ENCODE measurements around the gene SLC4A2.
"Not testable (repeated sequence)": the region's sequence is repeated elsewhere in the genome, so short reads cannot be mapped to it uniquely, and the experiment has no call there.

The SLC4A2 gene

DNA sequence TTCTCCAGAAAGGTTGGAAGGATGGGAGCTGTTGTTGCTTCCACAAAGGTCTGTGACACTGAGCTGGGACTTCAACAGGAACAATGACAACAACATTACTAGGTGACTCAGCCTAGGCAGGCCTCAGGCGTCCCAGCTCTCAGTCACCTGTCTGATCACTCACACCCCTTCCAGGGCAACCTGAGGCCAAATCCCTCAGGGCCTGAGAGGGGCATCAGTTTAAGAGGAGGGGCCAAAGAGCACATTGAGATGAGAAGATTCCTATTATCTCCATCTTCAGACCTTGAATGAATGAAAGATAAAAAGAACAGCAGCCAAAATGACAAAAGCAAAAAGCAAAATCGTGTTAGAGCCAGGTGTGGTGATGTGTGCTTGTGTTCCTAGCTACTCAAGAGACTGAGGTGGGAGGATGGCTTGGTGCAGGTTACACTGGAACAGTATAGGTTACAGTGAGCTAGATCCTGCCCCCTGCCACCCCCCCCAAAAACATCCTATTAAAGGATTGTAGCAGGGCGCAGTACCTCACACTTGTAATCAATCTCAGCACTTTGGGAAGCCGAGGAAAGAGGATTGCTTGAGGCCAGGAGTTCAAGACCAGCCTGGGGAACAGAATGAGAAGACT is 34.8 kb upstream of the SLC4A2 start, which contains the start of gene ATG9B:
Gene ATG9B (minus strand): TSS at position 60 of the 622 bp plus-strand sequence. CDS start 71 bp downstream, outside the sequence.
- Histone ChIP-seq H3K4me1 (ENCODE audit: control insufficient read depth in 5 of 5, insufficient read depth in 5 of 5, low read length in 5 of 5) (peaks cover 0 to 16% (median 9%) of the 10 kb centered on the region in 5 donors), H3K9me3 (ENCODE audit: control insufficient read depth in 5 of 5, low read length in 5 of 5) (no peaks in the 10 kb centered on the region), H3K9ac (ENCODE audit: low read length in 5 of 5) (peak within 1 kb of the TSS in 1 of 5 donors; percentile 30), H3K27me3 (ENCODE audit: control insufficient read depth in 5 of 5, insufficient read depth in 4 of 5, low read length in 5 of 5) (peaks cover 11 to 23% (median 17%) of the 10 kb centered on the region in 5 donors), H3K36me3 (ENCODE audit: control insufficient read depth in 5 of 5, insufficient read depth in 5 of 5, low read length in 5 of 5) (no peaks in the 10 kb centered on the region), H3K27ac (ENCODE audit: low read depth, low read length) (no peak within 1 kb of the TSS), H3K4me3 (ENCODE audit: low read depth in 1 of 5, low read length in 5 of 5) (no peak within 1 kb of the TSS)

DNA sequence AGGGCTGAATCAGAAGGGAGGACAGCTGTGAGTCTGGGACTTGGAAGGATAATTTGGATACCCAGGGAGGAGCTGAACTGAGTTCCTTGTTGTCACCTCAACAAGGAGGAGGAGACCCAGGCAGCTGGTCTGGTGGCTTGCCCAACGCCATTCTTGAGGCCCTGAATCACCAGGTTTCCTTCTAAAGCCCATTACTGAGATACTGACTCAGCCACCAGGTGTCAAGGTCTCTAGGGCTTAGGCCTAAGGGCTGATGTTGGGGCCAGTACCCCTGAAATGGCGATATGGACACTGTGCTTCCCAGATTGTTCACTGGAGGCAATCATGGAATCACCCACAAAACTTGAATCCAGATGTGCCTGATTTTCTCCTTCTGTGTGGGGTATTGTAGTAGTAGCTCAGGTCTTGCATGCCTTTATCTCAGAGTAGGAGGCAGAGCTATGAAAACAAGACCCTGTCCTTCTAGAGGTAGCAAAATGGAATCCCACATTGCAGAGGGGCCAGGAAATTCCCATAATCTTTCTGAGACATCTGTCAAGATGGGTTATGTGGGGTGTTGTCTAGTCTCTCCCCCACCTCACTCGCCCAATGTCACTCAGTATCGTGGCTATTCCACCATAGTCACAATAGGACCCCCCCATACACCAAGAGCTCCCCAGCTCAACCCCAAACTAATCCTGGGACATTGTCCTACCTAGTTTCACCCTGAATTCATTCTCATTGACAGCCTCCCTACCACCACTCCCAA is 33.3 kb upstream of the SLC4A2 start:
- H3K36me3 ChIP-seq (ENCODE audit: control insufficient read depth in 5 of 5, insufficient read depth in 5 of 5, low read length in 5 of 5): peaks cover 0 to 3% (median 0%) of the 10 kb centered on the region in 5 donors
- H3K9me3 ChIP-seq (ENCODE audit: control insufficient read depth in 5 of 5, low read length in 5 of 5): no peaks in the 10 kb centered on the region
- H3K27ac ChIP-seq (ENCODE audit: low read depth, low read length): no peak overlapping the region
- H3K27me3 ChIP-seq (ENCODE audit: control insufficient read depth in 5 of 5, insufficient read depth in 4 of 5, low read length in 5 of 5): peaks cover 0 to 8% (median 2%) of the 10 kb centered on the region in 5 donors
- no peak overlapping the region for H3K9ac ChIP-seq (ENCODE audit: low read length in 5 of 5)
- peaks cover 0 to 19% (median 12%) of the 10 kb centered on the region in 5 donors for H3K4me1 ChIP-seq (ENCODE audit: control insufficient read depth in 5 of 5, insufficient read depth in 5 of 5, low read length in 5 of 5)
- H3K4me3 ChIP-seq (ENCODE audit: low read depth in 1 of 5, low read length in 5 of 5): no peak overlapping the region

DNA sequence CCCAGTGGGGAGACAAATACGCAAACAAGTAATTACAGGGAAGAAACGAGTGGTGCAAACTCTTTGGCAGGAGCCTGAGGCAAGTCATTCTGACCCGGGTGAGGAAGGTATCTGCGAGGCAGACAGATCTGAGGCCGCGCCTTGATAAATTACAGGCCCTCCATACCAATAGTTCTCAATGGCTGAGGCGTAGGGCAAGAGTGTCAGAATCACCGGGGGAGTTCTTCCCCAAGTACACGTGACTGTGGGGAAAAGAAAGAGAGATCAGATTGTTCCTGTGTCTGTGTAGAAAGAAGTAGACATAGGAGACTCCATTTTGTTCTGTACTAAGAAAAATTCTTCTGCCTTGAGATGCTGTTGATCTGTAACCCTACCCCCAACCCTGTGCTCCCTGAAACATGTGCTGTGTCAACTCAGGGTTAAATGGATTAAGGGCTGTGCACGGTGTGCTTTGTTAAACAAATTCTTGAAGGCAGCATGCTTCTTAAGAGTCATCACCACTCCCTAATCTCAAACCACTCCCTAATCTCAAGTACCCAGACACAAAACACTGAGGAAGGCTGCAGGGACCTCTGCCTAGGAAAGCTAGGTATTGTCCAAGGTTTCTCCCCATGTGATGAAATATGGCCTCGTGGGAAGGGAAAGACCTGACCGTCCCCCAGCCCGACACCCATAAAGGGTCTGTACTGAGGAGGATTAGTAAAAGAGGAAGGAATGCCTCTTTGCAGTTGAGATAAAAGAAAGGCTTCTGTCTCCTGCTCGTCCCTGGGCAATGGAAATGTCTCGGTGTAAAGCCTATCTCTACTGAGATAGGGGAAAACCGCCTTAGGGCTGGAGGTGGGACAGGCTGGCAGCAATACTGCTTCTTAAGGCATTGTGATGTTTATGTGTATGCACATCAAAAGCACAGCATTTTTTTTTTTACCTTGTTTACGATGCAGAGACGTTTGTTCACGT is 32.3 kb upstream of the SLC4A2 start:
- not testable (repeated sequence) for H3K27me3 ChIP-seq (ENCODE audit: control insufficient read depth in 5 of 5, insufficient read depth in 4 of 5, low read length in 5 of 5); H3K9ac ChIP-seq (ENCODE audit: low read length in 5 of 5); H3K9me3 ChIP-seq (ENCODE audit: control insufficient read depth in 5 of 5, low read length in 5 of 5); H3K27ac ChIP-seq (ENCODE audit: low read depth, low read length)
- H3K4me3 ChIP-seq (ENCODE audit: low read depth in 1 of 5, low read length in 5 of 5): peak overlapping the region in 3 of 5 donors; percentile 84 to 93 (median 90)
- H3K4me1 ChIP-seq (ENCODE audit: control insufficient read depth in 5 of 5, insufficient read depth in 5 of 5, low read length in 5 of 5): peaks cover 0 to 19% (median 12%) of the 10 kb centered on the region in 5 donors
- H3K36me3 ChIP-seq (ENCODE audit: control insufficient read depth in 5 of 5, insufficient read depth in 5 of 5, low read length in 5 of 5): peaks cover 0 to 11% (median 0%) of the 10 kb centered on the region in 5 donors

DNA sequence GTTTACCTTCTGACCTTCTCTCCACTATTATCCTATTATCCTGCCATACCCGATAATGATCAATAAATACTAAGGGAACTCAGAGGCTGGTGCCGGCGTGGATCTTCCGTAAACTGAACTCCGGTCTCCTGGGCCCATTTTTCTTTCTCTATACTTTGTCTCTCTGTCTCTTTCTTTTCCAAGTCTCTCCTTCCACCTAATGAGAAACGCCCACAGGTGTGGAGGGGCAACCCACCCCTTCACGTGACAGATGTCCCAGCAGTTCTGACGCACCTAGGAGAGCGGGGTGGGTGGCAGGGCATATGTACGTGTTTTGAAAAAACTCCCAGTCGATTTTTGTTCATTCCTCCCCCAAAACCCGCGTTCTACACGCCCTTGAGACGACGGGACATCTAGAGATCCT is 31.7 kb upstream of the SLC4A2 start:
- Histone ChIP-seq H3K36me3 (ENCODE audit: control insufficient read depth in 5 of 5, insufficient read depth in 5 of 5, low read length in 5 of 5) (peaks cover 0 to 15% (median under 1%) of the 10 kb centered on the region in 5 donors), H3K9ac (ENCODE audit: low read length in 5 of 5) (peak overlapping the region in 2 of 5 donors; percentile 33 to 54), H3K4me3 (ENCODE audit: low read depth in 1 of 5, low read length in 5 of 5) (peak overlapping the region; percentile 67 to 93 (median 90)), H3K4me1 (ENCODE audit: control insufficient read depth in 5 of 5, insufficient read depth in 5 of 5, low read length in 5 of 5) (peaks cover 0 to 19% (median 12%) of the 10 kb centered on the region in 5 donors)
- H3K27me3 ChIP-seq (ENCODE audit: control insufficient read depth in 5 of 5, insufficient read depth in 4 of 5, low read length in 5 of 5); H3K9me3 ChIP-seq (ENCODE audit: control insufficient read depth in 5 of 5, low read length in 5 of 5); H3K27ac ChIP-seq (ENCODE audit: low read depth, low read length): not testable (repeated sequence)

DNA sequence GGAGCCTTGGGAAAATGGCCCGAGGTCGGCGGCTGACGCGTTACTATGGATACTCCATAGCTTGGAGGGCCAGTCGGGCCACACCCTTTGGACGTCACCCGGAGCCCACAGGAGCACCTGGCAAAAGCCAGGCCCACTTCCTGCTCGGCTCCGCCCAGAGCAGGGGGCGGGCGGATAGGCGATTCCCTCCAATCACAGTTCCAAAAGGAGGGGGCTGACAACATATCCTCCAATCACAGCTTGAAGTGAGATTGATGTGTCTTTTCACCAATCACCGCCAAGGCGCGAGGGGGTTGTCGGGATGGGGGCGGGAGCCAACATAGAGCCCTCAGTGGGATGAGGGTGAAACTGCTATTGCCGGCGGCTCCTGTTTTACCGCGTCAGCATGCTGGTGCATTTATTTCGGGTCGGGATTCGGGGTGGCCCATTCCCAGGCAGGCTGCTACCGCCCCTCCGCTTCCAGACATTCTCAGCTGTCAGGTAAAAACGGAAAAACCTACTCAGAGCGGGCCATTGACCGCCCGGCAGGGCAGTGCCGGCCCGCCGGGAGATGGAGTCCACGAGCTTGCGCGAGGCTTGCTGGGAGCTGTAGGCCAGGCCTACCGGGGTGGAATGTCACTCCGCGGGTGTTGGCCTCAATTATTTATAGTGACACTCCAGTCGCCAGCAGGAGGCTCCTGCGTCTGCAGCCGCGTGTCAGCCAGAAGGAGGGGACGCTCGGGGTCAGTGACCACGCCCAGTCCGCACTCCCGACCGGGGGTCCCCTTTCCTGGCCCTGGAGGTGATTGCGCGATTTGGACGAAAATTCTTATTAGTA is 31.1 kb upstream of the SLC4A2 start, which contains the start of gene ABCB8:
Gene ABCB8 (plus strand): TSS at position 320 of the 817 bp plus-strand sequence. CDS start 66 bp downstream, at position 386.
- Histone ChIP-seq H3K27ac (ENCODE audit: low read depth, low read length) (peak within 1 kb of the TSS; percentile 72), H3K9ac (ENCODE audit: low read length in 5 of 5) (peak within 1 kb of the TSS in 4 of 5 donors; percentile 54 to 78 (median 68))

DNA sequence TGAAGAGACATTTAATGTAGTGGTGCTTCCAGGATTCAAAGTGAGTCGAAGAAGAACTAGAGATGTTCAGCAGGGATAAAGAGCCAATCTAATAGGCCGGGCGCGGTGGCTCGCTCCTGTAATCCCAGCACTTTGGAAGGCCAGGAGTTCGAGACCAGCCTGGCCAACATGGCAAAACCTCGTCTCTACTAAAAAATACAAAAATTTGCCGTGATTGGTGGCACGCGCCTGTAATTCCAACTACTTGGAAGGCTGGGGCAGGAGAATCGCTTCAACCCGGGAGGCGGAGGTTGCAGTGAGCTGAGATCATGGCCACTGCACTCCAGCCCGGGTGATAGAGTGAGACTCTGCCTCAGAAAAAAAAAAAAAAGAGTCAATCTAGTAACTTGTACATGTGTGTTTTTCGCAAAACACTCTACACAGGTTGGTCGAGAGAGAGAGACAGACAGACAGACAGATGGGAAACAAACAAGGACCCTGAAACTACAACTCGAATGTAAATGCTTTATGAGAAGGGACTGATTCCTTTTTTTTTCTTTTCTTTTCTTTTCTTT is 30.4 kb upstream of the SLC4A2 start:
- Histone ChIP-seq H3K4me3 (ENCODE audit: low read depth in 1 of 5, low read length in 5 of 5) (peak overlapping the region; percentile 75 to 93 (median 90)), H3K9ac (ENCODE audit: low read length in 5 of 5) (peak overlapping the region in 4 of 5 donors; percentile 54 to 78 (median 68)), H3K36me3 (ENCODE audit: control insufficient read depth in 5 of 5, insufficient read depth in 5 of 5, low read length in 5 of 5) (peaks cover 0 to 28% (median 7%) of the 10 kb centered on the region in 5 donors), H3K4me1 (ENCODE audit: control insufficient read depth in 5 of 5, insufficient read depth in 5 of 5, low read length in 5 of 5) (peaks cover 0 to 19% (median 12%) of the 10 kb centered on the region in 5 donors), H3K27ac (ENCODE audit: low read depth, low read length) (peak overlapping the region; percentile 72), H3K9me3 (ENCODE audit: control insufficient read depth in 5 of 5, low read length in 5 of 5) (no peaks in the 10 kb centered on the region), H3K27me3 (ENCODE audit: control insufficient read depth in 5 of 5, insufficient read depth in 4 of 5, low read length in 5 of 5) (no peaks in the 10 kb centered on the region)

More for the DNA sequence above, 31.1 kb upstream of the SLC4A2 start, which contains the start of gene ABCB8:
- peaks cover 0 to 5% (median 0%) of the 10 kb centered on the region in 5 donors for H3K27me3 ChIP-seq (ENCODE audit: control insufficient read depth in 5 of 5, insufficient read depth in 4 of 5, low read length in 5 of 5)
- H3K4me3 ChIP-seq (ENCODE audit: low read depth in 1 of 5, low read length in 5 of 5): peak within 1 kb of the TSS; percentile 83 to 93 (median 90)
- H3K9me3 ChIP-seq (ENCODE audit: control insufficient read depth in 5 of 5, low read length in 5 of 5): no peaks in the 10 kb centered on the region
- H3K4me1 ChIP-seq (ENCODE audit: control insufficient read depth in 5 of 5, insufficient read depth in 5 of 5, low read length in 5 of 5): peaks cover 0 to 19% (median 12%) of the 10 kb centered on the region in 5 donors
- peaks cover 0 to 21% (median 6%) of the 10 kb centered on the region in 5 donors for H3K36me3 ChIP-seq (ENCODE audit: control insufficient read depth in 5 of 5, insufficient read depth in 5 of 5, low read length in 5 of 5)

DNA sequence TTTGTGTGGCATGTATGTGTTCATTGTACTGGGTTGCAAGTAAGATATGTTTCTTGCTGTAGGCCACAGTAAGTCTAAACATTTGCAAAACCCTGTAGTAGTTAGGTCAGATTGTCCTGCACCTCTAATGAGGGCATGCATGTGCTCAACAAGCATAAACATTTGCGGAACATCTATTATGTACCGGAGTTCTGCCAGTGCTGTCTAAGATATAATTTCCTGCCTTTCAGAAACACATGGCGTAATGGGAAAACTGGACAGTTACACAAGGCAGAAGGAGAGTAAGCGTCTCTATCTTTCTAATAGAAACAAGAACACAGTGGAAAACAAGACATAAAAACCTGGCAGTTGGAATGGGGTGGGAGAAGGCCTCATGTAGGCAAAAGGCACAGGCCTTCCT is 28.4 kb upstream of the SLC4A2 start:
- H3K4me3 ChIP-seq (ENCODE audit: low read depth in 1 of 5, low read length in 5 of 5): no peak overlapping the region
- H3K4me1 ChIP-seq (ENCODE audit: control insufficient read depth in 5 of 5, insufficient read depth in 5 of 5, low read length in 5 of 5): peaks cover 0 to 19% (median 12%) of the 10 kb centered on the region in 5 donors
- no peak overlapping the region for H3K27ac ChIP-seq (ENCODE audit: low read depth, low read length)
- no peak overlapping the region for H3K9ac ChIP-seq (ENCODE audit: low read length in 5 of 5)
- peaks cover 0 to 48% (median 27%) of the 10 kb centered on the region in 5 donors for H3K36me3 ChIP-seq (ENCODE audit: control insufficient read depth in 5 of 5, insufficient read depth in 5 of 5, low read length in 5 of 5)
- H3K27me3 ChIP-seq (ENCODE audit: control insufficient read depth in 5 of 5, insufficient read depth in 4 of 5, low read length in 5 of 5): no peaks in the 10 kb centered on the region
- H3K9me3 ChIP-seq (ENCODE audit: control insufficient read depth in 5 of 5, low read length in 5 of 5): no peaks in the 10 kb centered on the region

DNA sequence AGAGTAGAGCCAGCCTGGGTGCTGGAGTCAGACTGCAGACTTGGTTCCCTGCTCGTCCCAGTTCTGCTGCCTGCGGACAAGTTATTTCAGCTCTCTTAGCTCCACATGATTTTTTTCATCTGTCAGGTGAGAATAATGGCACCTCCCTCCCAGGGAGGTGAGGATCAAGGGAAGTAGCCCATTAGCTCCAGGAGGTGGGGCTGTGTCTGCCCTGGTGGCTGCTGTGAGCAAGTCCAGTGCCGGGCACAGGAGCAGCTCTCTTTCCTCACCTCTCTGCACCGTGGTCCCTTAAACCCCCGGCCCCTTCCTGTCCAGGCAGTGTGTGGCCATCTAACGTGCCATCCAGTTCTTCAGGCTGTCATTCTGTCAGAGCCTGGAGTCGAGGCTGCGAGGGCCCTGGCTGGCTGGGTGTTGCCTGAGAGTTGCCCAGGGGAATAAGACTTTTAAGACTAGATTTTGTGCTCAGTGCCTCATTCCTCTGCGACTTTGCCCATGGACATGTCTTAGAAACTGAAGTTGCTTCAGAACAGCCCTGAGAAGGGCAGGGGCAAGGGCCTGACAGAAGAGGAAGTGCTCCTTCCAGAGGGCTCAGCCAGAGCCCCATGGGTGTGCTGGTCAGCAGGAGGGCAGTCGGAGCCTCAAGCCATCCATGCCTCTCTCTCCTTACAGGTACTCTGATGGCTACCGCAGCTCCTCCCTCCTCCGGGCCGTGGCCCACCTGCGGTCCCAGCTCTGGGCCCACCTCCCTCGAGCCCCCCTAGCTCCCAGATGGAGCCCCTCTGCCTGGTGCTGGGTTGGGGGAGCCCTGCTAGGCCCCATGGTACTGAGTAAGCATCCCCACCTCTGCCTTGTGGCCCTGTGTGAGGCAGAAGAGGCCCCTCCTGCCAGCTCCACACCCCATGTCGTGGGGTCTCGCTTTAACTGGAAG is 26.2 kb upstream of the SLC4A2 start:
- Histone ChIP-seq H3K36me3 (ENCODE audit: control insufficient read depth in 5 of 5, insufficient read depth in 5 of 5, low read length in 5 of 5) (peaks cover 0 to 65% (median 41%) of the 10 kb centered on the region in 5 donors), H3K9ac (ENCODE audit: low read length in 5 of 5) (peak overlapping the region in 1 of 5 donors; percentile 16)

More for the DNA sequence above, 26.2 kb upstream of the SLC4A2 start:
- Histone ChIP-seq H3K27ac (ENCODE audit: low read depth, low read length) (no peak overlapping the region), H3K4me3 (ENCODE audit: low read depth in 1 of 5, low read length in 5 of 5) (no peak overlapping the region), H3K4me1 (ENCODE audit: control insufficient read depth in 5 of 5, insufficient read depth in 5 of 5, low read length in 5 of 5) (peaks cover 0 to 13% (median 8%) of the 10 kb centered on the region in 5 donors), H3K9me3 (ENCODE audit: control insufficient read depth in 5 of 5, low read length in 5 of 5) (no peaks in the 10 kb centered on the region), H3K27me3 (ENCODE audit: control insufficient read depth in 5 of 5, insufficient read depth in 4 of 5, low read length in 5 of 5) (no peaks in the 10 kb centered on the region)
